ENCODE data around the gene RAB14.

RAB14 gene

GRCh38 chr9:121191235-121191634 is 10.4 kb downstream of the RAB14 start:
- H3K9me3 ChIP-seq (ENCODE audit: control insufficient read depth, insufficient read depth, low read depth, low read length), result no peaks in the 10 kb centered on the region
- ChIA-PET CTCF (no interaction called here), POLR2A (interaction anchor here (1.2 kb wide), 1 partner anchor 11 kb away, joined by 3 read pairs; the partner anchor contains the start of gene RAB14)
- no peak overlapping the region for H3K4me3 ChIP-seq (ENCODE audit: low read depth, low read length)
- no peak overlapping the region for H3K27ac ChIP-seq (ENCODE audit: extremely low read depth, low read depth, low read length)
- no peak for TF ChIP-seq BCL6B (tag by site-specific recombination; IDR thresholded peaks at IDR 0.05)
- no peak for TF ChIP-seq FEZF1 (tag by site-specific recombination; IDR thresholded peaks at IDR 0.05)
- TF ChIP-seq ZNF843 (tag by site-specific recombination; IDR thresholded peaks at IDR 0.05), result no peak
- no peak for TF ChIP-seq ZNF416 (tag by site-specific recombination; IDR thresholded peaks at IDR 0.05)
- TF ChIP-seq YY2 (tag by site-specific recombination; IDR thresholded peaks at IDR 0.05), result no peak
- TF ChIP-seq ZNF121 (tag by site-specific recombination; IDR thresholded peaks at IDR 0.05), result no peak
- peaks cover 0 to 3% of the 10 kb centered on the region in 2 experiments; a peak in 1 of 3 replicates for H3K36me3 ChIP-seq (ENCODE audit: control insufficient read depth in 2 of 2, insufficient read depth in 1 of 2, low read length in 2 of 2)
- H3K4me1 ChIP-seq (ENCODE audit: control insufficient read depth, insufficient read depth, low read length), result peaks cover 5% of the 10 kb centered on the region

- Histone ChIP-seq H3K9me3 (ENCODE audit: control insufficient read depth, insufficient read depth, low read depth, low read length) (no peaks in the 10 kb centered on the region), H3K36me3 (ENCODE audit: control insufficient read depth in 2 of 2, insufficient read depth in 1 of 2, low read length in 2 of 2) (peaks cover 0 to 14% of the 10 kb centered on the region in 2 experiments; a peak in 1 of 3 replicates), H3K4me3 (ENCODE audit: low read depth, low read length) (no peak overlapping the region), H3K4me1 (ENCODE audit: control insufficient read depth, insufficient read depth, low read length) (peaks cover 7% of the 10 kb centered on the region), H3K27ac (ENCODE audit: extremely low read depth, low read depth, low read length) (no peak overlapping the region)
- POLR2A ChIA-PET, result interaction anchor here (1.3 kb wide), 1 partner anchor 12 kb away, joined by 4 read pairs; the partner anchor contains the start of gene RAB14
- CTCF ChIA-PET, result interaction anchor here (0.6 to 1.3 kb wide), 5 partner anchors 9 to 89 kb away, joined by 3 to 5 read pairs (median 4); partner anchors contain the start of gene RAB14
- TF ChIP-seq PRDM6 (tag by site-specific recombination; IDR thresholded peaks at IDR 0.05), result peak; percentile 64
- TF ChIP-seq ZNF544 (tag by site-specific recombination; IDR thresholded peaks at IDR 0.05), result no peak
- TF ChIP-seq INSM2 (tag by site-specific recombination; IDR thresholded peaks at IDR 0.05), result no peak
- TF ChIP-seq ZNF501 (tag by site-specific recombination; IDR thresholded peaks at IDR 0.05), result no peak
- TF ChIP-seq OSR2 (tag by site-specific recombination; IDR thresholded peaks at IDR 0.05), result peak; percentile 29; the same call in 1 of the 2 replicates
- no peak for TF ChIP-seq SP3 (tag by site-specific recombination; IDR thresholded peaks at IDR 0.05)
- no peak for TF ChIP-seq ZNF404 (tag by site-specific recombination; IDR thresholded peaks at IDR 0.05)
- no peak for TF ChIP-seq ZBTB26 (tag by site-specific recombination; optimal IDR thresholded peaks at IDR 0.05)
- TF ChIP-seq ZNF248 (tag by site-specific recombination; IDR thresholded peaks at IDR 0.05), result no peak
- TF ChIP-seq ZBTB17 (tag by site-specific recombination; IDR thresholded peaks at IDR 0.05), result peak; percentile 33; the same call in 1 of the 2 replicates
- TF ChIP-seq ZNF155 (tag by site-specific recombination; IDR thresholded peaks at IDR 0.05), result no peak
- no peak for TF ChIP-seq ZNF513 (tag by site-specific recombination; IDR thresholded peaks at IDR 0.05)
- no peak for TF ChIP-seq REPIN1 (tag by site-specific recombination; IDR thresholded peaks at IDR 0.05; ENCODE audit: low read depth)
- no peak for TF ChIP-seq ZNF837 (tag by site-specific recombination; IDR thresholded peaks at IDR 0.05)
- TF ChIP-seq ZNF184 (tag by site-specific recombination; IDR thresholded peaks at IDR 0.05), result no peak
- no peak for TF ChIP-seq ZNF791 (tag by site-specific recombination; IDR thresholded peaks at IDR 0.05)
- TF ChIP-seq BCL11A (tag by site-specific recombination; IDR thresholded peaks at IDR 0.05; ENCODE audit: low read depth), result no peak
- no peak for TF ChIP-seq ZNF423 (tag by site-specific recombination; IDR thresholded peaks at IDR 0.05)
- no peak for TF ChIP-seq ZNF660 (tag by site-specific recombination; IDR thresholded peaks at IDR 0.05)
- TF ChIP-seq ZNF560 (tag by site-specific recombination; IDR thresholded peaks at IDR 0.05; ENCODE audit: borderline replicate concordance), result no peak
- TF ChIP-seq ZFP37 (tag by site-specific recombination; IDR thresholded peaks at IDR 0.05), result no peak
- no peak for TF ChIP-seq ZNF16 (tag by site-specific recombination; IDR thresholded peaks at IDR 0.05; ENCODE audit: low read depth)
- TF ChIP-seq SP7 (tag by site-specific recombination; IDR thresholded peaks at IDR 0.05), result 0 out of 2 replicates have a peak, but pooled peaks have one; percentile 35
Observed at GRCh38 chr9:121189660-121190059, 12.0 kb downstream of the RAB14 start.

Measured in HEK293 (cell line).